HEK293 (cell line): Measurements from ENCODE around the gene ACOX2.

Experiments
- BCL11A ChIP-seq: fragments of 450-650 bp; formaldehyde crosslinking; IDR thresholded peaks from 2 replicates; pipeline ENCODE4 v1.5.1; 2016; ENCODE audit warnings: low read depth, missing biosample characterization, missing genetic modification characterization
- HOXD13 ChIP-seq: sonication (generic); formaldehyde crosslinking; IDR thresholded peaks from 2 replicates; pipeline ENCODE4 v1.8.0; 2022; ENCODE audit warnings: missing genetic modification reagents, borderline replicate concordance
- RBAK ChIP-seq: fragments of 450-650 bp; formaldehyde crosslinking; IDR thresholded peaks from 2 replicates; pipeline ENCODE4 v1.5.1; 2016; ENCODE audit warnings: missing biosample characterization, missing genetic modification characterization
- TCF7L2 ChIP-seq: IDR thresholded peaks from 2 replicates; pipeline ENCODE4 v1.6.1; 2011; ENCODE audit warnings: low read depth, mild to moderate bottlenecking, inconsistent platforms, low read length, moderate library complexity, borderline replicate concordance
- YY1 ChIP-seq: fragments of 450-650 bp; formaldehyde crosslinking; IDR thresholded peaks from 2 replicates; pipeline ENCODE4 v1.5.1; 2018; ENCODE audit warnings: missing biosample characterization, missing genetic modification characterization
- ZNF416 ChIP-seq: fragments of 450-650 bp; formaldehyde crosslinking; IDR thresholded peaks from 2 replicates; pipeline ENCODE4 v1.5.1; 2016; ENCODE audit warnings: missing biosample characterization, missing genetic modification characterization
- ZNF423 ChIP-seq: fragments of 450-650 bp; formaldehyde crosslinking; IDR thresholded peaks from 2 replicates; pipeline ENCODE4 v1.5.1; 2016; ENCODE audit warnings: missing biosample characterization, missing genetic modification characterization
- ZNF560 ChIP-seq: fragments of 450-650 bp; formaldehyde crosslinking; IDR thresholded peaks from 2 replicates; pipeline ENCODE4 v1.5.1; 2017; ENCODE audit warnings: missing biosample characterization, missing genetic modification characterization, borderline replicate concordance
- ZNF76 ChIP-seq: fragments of 450-650 bp; formaldehyde crosslinking; IDR thresholded peaks from 2 replicates; pipeline ENCODE4; 2016; ENCODE audit warnings: low read depth, missing biosample characterization, missing genetic modification characterization, borderline replicate concordance
- TF ChIP-seq, protein P1 (sequence below): fragments of 450-650 bp; formaldehyde crosslinking; IDR thresholded peaks from 2 replicates; pipeline ENCODE4 v1.5.1; 2016; ENCODE audit warnings: missing biosample characterization, missing genetic modification characterization
- TF ChIP-seq, protein P2 (sequence below): fragments of 450-650 bp; formaldehyde crosslinking; IDR thresholded peaks from 2 replicates; pipeline ENCODE4 v1.5.1; 2016; ENCODE audit warnings: missing biosample characterization, missing genetic modification characterization
- TF ChIP-seq, protein P3 (sequence below): fragments of 450-650 bp; formaldehyde crosslinking; IDR thresholded peaks from 2 replicates; pipeline ENCODE4 v1.5.1; 2016; ENCODE audit warnings: missing biosample characterization, missing genetic modification characterization
- TF ChIP-seq, protein P4 (sequence below): fragments of 450-650 bp; formaldehyde crosslinking; IDR thresholded peaks from 2 replicates; pipeline ENCODE4 v1.5.1; 2016; ENCODE audit warnings: missing biosample characterization, missing genetic modification characterization

DNA sequence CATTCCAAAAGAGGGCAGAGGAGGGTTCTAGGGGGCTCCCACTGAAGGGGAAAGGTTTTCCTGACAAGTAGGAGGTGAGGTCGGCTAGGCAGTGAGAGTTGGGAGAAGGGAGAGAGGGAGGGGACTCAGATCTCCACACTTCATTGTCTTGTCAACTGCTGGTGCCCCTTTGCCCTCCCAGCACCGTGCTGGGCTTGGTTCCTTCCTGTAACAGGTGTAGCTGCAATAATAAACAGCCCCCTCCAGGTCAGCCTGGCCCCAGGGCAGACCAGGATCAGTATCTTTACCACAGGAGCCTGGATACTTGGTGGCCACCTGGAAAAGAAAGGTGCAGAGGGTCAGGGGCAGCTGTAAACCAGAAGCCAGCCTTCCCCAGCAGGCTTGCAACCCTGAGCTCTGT, 48.0 kb downstream of the ACOX2 start:
- TF ChIP-seq, protein P1, sequence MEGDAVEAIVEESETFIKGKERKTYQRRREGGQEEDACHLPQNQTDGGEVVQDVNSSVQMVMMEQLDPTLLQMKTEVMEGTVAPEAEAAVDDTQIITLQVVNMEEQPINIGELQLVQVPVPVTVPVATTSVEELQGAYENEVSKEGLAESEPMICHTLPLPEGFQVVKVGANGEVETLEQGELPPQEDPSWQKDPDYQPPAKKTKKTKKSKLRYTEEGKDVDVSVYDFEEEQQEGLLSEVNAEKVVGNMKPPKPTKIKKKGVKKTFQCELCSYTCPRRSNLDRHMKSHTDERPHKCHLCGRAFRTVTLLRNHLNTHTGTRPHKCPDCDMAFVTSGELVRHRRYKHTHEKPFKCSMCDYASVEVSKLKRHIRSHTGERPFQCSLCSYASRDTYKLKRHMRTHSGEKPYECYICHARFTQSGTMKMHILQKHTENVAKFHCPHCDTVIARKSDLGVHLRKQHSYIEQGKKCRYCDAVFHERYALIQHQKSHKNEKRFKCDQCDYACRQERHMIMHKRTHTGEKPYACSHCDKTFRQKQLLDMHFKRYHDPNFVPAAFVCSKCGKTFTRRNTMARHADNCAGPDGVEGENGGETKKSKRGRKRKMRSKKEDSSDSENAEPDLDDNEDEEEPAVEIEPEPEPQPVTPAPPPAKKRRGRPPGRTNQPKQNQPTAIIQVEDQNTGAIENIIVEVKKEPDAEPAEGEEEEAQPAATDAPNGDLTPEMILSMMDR (tag by site-specific recombination): no peak
- TF ChIP-seq BCL11A (tag by site-specific recombination) (no peak), ZNF423 (tag by site-specific recombination) (no peak), ZNF416 (tag by site-specific recombination) (no peak), RBAK (no peak), ZNF76 (tag by site-specific recombination) (no peak), YY1 (tag by site-specific recombination) (no peak), ZNF560 (tag by site-specific recombination) (no peak), HOXD13 (no peak), TCF7L2 (no peak)
- TF ChIP-seq, protein P2, sequence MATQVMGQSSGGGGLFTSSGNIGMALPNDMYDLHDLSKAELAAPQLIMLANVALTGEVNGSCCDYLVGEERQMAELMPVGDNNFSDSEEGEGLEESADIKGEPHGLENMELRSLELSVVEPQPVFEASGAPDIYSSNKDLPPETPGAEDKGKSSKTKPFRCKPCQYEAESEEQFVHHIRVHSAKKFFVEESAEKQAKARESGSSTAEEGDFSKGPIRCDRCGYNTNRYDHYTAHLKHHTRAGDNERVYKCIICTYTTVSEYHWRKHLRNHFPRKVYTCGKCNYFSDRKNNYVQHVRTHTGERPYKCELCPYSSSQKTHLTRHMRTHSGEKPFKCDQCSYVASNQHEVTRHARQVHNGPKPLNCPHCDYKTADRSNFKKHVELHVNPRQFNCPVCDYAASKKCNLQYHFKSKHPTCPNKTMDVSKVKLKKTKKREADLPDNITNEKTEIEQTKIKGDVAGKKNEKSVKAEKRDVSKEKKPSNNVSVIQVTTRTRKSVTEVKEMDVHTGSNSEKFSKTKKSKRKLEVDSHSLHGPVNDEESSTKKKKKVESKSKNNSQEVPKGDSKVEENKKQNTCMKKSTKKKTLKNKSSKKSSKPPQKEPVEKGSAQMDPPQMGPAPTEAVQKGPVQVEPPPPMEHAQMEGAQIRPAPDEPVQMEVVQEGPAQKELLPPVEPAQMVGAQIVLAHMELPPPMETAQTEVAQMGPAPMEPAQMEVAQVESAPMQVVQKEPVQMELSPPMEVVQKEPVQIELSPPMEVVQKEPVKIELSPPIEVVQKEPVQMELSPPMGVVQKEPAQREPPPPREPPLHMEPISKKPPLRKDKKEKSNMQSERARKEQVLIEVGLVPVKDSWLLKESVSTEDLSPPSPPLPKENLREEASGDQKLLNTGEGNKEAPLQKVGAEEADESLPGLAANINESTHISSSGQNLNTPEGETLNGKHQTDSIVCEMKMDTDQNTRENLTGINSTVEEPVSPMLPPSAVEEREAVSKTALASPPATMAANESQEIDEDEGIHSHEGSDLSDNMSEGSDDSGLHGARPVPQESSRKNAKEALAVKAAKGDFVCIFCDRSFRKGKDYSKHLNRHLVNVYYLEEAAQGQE (tag by site-specific recombination): no peak
- TF ChIP-seq, protein P3, sequence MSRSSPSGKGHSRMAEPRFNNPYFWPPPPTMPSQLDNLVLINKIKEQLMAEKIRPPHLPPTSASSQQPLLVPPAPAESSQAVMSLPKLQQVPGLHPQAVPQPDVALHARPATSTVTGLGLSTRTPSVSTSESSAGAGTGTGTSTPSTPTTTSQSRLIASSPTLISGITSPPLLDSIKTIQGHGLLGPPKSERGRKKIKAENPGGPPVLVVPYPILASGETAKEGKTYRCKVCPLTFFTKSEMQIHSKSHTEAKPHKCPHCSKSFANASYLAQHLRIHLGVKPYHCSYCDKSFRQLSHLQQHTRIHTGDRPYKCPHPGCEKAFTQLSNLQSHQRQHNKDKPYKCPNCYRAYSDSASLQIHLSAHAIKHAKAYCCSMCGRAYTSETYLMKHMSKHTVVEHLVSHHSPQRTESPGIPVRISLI (tag by site-specific recombination): no peak
- TF ChIP-seq, protein P4, sequence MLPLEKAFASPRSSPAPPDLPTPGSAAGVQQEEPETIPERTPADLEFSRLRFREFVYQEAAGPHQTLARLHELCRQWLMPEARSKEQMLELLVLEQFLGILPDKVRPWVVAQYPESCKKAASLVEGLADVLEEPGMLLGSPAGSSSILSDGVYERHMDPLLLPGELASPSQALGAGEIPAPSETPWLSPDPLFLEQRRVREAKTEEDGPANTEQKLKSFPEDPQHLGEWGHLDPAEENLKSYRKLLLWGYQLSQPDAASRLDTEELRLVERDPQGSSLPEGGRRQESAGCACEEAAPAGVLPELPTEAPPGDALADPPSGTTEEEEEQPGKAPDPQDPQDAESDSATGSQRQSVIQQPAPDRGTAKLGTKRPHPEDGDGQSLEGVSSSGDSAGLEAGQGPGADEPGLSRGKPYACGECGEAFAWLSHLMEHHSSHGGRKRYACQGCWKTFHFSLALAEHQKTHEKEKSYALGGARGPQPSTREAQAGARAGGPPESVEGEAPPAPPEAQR (tag by site-specific recombination): no peak
